CD8-positive, alpha-beta memory T cell (primary cell): ENCODE measurements around the gene DEFB119. TPM values are rescaled to one million over a fixed set of nuclear protein-coding genes. Genes with fewer than 3 reads are reported as not detected.
"Not testable (repeated sequence)": the region's sequence is repeated elsewhere in the genome, so short reads cannot be mapped to it uniquely, and the experiment has no call there.

Experiments used
- CTCF ChIA-PET: fragments of 350-600 bp; sonication (Branson Sonifier 250); formaldehyde crosslinking; loops from one replicate; lab custom pipeline; 2021; ENCODE audit warnings: antibody characterized with exemption; lab: Charles Lee
- POLR2A ChIA-PET: fragments of 350-600 bp; sonication (Branson Sonifier 250); formaldehyde crosslinking; loops from one replicate; lab custom pipeline; 2021; ENCODE audit warnings: antibody characterized with exemption; lab: Charles Lee
- DNase-seq, 5 donors: peaks; one replicate each; pipeline versions ENCODE4 v3.0.0 to v3.0.0-alpha.2; 2020 to 2022; ENCODE audit warnings: mixed read lengths in 1 of 5
- H3K27ac ChIP-seq: one replicate; pipeline ENCODE4 v1.7.0; 2013; ENCODE audit warnings: low read depth, mild to moderate bottlenecking, low read length, moderate library complexity
- H3K27me3 ChIP-seq: 2 replicates; pipeline ENCODE4 v1.7.0; 2013; ENCODE audit warnings: low read length, mild to moderate bottlenecking; ENCODE audit not compliant: insufficient read depth, poor library complexity, severe bottlenecking
- H3K36me3 ChIP-seq: 2 replicates; pipeline ENCODE4 v1.7.0; 2013; ENCODE audit warnings: mild to moderate bottlenecking, low read length, moderate library complexity; ENCODE audit not compliant: insufficient read depth
- H3K4me1 ChIP-seq: 2 replicates; pipeline ENCODE4 v1.7.0; 2013; ENCODE audit warnings: mild to moderate bottlenecking, low read length, moderate library complexity; ENCODE audit not compliant: insufficient read depth
- H3K4me3 ChIP-seq: 2 replicates; pipeline ENCODE4 v1.7.0; 2013; ENCODE audit warnings: mild to moderate bottlenecking, low read length
- H3K9me3 ChIP-seq: 2 replicates; pipeline ENCODE4 v1.7.0; 2013; ENCODE audit warnings: mild to moderate bottlenecking, low read length
- H3K27ac Mint-ChIP-seq, 8 donors: one replicate each; pipeline ENCODE4 v1.8.0; 2020 to 2021; ENCODE audit warnings: mixed read lengths in 8 of 8, mild to moderate bottlenecking in 6 of 8, inconsistent platforms in 3 of 8, moderate library complexity in 3 of 8
- H3K27me3 Mint-ChIP-seq, 2 donors: one replicate each; pipeline ENCODE4 v1.8.0; 2020 to 2021; ENCODE audit warnings: mixed read lengths in 2 of 2, mild to moderate bottlenecking in 1 of 2, moderate library complexity in 1 of 2
- H3K36me3 Mint-ChIP-seq, 3 donors: one replicate each; pipeline ENCODE4 v1.8.0; 2020 to 2021; ENCODE audit warnings: mixed read lengths in 3 of 3, inconsistent platforms in 1 of 3, mild to moderate bottlenecking in 1 of 3
- H3K4me1 Mint-ChIP-seq, 3 donors: one replicate each; pipeline ENCODE4 v1.8.0; 2020 to 2021; ENCODE audit warnings: mixed read lengths in 3 of 3, inconsistent platforms in 1 of 3, mild to moderate bottlenecking in 1 of 3
- H3K4me3 Mint-ChIP-seq, 7 donors: one replicate each; pipeline ENCODE4 v1.8.0; 2020 to 2021; ENCODE audit warnings: mixed read lengths in 7 of 7, mild to moderate bottlenecking in 6 of 7, moderate library complexity in 4 of 7, inconsistent platforms in 2 of 7
- H3K9me3 Mint-ChIP-seq, 5 donors: one replicate each; pipeline ENCODE4 v1.8.0; 2020 to 2022; ENCODE audit warnings: mixed read lengths in 5 of 5, mild to moderate bottlenecking in 3 of 5, moderate library complexity in 2 of 5, inconsistent platforms in 1 of 5
- polyA plus RNA-seq: library from polyadenylated mRNA; unstranded; fragments of 300-500 nt; fragmentation: Illumina TruSeq; gene quantifications from one replicate; pipeline ENCODE4 v1.2.3, GENCODE V29; 2021
- total RNA-seq, 2 experiments: library from RNA; stranded (reverse); gene quantifications; one replicate each; pipeline ENCODE4 v1.2.3, GENCODE V29; 2021

Gene DEFB119
- not detected for total RNA-seq
- polyA plus RNA-seq: not detected

DNA sequence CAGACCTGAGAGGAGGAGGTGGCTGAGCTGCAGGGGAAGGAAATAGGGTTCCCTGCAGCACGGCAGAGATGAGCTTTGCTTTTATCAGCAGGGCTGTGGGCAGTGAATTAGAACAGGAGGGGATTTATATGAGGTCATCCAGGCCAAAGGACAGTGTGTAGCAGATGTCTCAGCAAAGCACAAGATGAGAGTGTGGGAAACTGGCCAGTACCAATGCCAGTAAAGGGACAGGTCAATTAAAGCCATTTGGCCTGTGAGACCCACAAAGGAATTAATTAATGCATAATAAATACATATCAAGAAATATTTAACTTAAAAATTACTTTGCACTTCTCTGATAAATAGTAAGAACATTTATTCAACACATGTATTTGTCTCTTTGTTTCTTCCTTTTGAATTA is at the start of gene DEFB119:
TSS of gene DEFB119 (minus strand) at position 101 of the 400 bp plus-strand sequence. CDS start 107 bp downstream, outside the sequence.
- H3K27ac Mint-ChIP-seq: no peak within 1 kb of the TSS
- H3K4me1 ChIP-seq: no peaks in the 10 kb centered on the region
- peaks cover 4 to 29% of the 10 kb centered on the region in 2 donors for H3K27me3 Mint-ChIP-seq
- CTCF ChIA-PET: no interaction called here
- H3K27me3 ChIP-seq: no peaks in the 10 kb centered on the region
- H3K36me3 Mint-ChIP-seq: no peaks in the 10 kb centered on the region
- no peak for DNase-seq
- H3K4me3 ChIP-seq: no peak within 1 kb of the TSS
- H3K9me3 ChIP-seq: no peaks in the 10 kb centered on the region
- POLR2A ChIA-PET: no interaction called here
- H3K27ac ChIP-seq: no peak within 1 kb of the TSS
- no peak within 1 kb of the TSS for H3K4me3 Mint-ChIP-seq
- no peaks in the 10 kb centered on the region for H3K36me3 ChIP-seq
- H3K4me1 Mint-ChIP-seq: no peaks in the 10 kb centered on the region
- no peaks in the 10 kb centered on the region for H3K9me3 Mint-ChIP-seq

DNA sequence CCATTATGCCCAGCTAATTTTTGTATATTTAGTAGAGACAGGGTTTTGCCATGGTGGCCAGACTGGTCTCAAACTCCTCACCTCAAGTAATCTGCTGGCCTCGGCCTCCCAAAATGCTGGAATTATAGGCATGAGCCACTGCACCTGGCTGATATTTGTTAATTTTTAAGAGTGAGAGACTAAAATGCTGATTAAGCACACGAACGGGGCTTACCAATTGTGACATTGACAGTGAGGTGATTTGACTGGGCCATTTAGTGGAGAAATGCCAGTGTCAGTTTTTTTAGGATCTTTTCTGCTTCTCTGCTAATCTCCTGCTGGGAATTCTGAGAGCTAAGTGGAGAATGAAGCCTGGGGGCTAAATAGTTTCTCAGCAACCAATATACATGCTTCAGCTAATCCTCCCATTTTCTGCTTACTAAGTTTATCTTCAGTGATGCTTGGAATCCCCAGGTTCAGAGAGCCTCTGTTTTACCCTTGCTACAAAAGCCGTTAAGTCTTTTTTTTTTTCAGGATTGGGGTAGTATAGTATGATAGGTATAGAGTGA is 40.3 kb upstream of the DEFB119 start:
- H3K4me3 Mint-ChIP-seq: no peak overlapping the region
- ChIA-PET POLR2A (no interaction called here), CTCF (no interaction called here)
- Histone ChIP-seq H3K36me3 (no peaks in the 10 kb centered on the region), H3K4me3 (no peak overlapping the region), H3K27me3 (no peaks in the 10 kb centered on the region), H3K4me1 (no peaks in the 10 kb centered on the region), H3K27ac (no peak overlapping the region), H3K9me3 (no peaks in the 10 kb centered on the region)
- no peak overlapping the region for H3K27ac Mint-ChIP-seq
- no peaks in the 10 kb centered on the region for H3K4me1 Mint-ChIP-seq
- peaks cover 0 to 5% (median 2%) of the 10 kb centered on the region in 5 donors for H3K9me3 Mint-ChIP-seq
- peaks cover 9 to 43% of the 10 kb centered on the region in 2 donors for H3K27me3 Mint-ChIP-seq
- H3K36me3 Mint-ChIP-seq: no peaks in the 10 kb centered on the region
- no peak for DNase-seq

GRCh38 chr20:31427576-31427975 is 37.2 kb upstream of the DEFB119 start:
- H3K9me3 ChIP-seq, H3K4me1 ChIP-seq, H3K27me3 ChIP-seq, CTCF ChIA-PET, H3K36me3 ChIP-seq, H3K36me3 Mint-ChIP-seq, H3K27ac Mint-ChIP-seq, H3K4me1 Mint-ChIP-seq, H3K4me3 ChIP-seq, H3K27ac ChIP-seq, DNase-seq, POLR2A ChIA-PET, H3K9me3 Mint-ChIP-seq, H3K4me3 Mint-ChIP-seq: not testable (repeated sequence)
- peaks cover 1 to 27% of the 10 kb centered on the region in 2 donors for H3K27me3 Mint-ChIP-seq

DNA sequence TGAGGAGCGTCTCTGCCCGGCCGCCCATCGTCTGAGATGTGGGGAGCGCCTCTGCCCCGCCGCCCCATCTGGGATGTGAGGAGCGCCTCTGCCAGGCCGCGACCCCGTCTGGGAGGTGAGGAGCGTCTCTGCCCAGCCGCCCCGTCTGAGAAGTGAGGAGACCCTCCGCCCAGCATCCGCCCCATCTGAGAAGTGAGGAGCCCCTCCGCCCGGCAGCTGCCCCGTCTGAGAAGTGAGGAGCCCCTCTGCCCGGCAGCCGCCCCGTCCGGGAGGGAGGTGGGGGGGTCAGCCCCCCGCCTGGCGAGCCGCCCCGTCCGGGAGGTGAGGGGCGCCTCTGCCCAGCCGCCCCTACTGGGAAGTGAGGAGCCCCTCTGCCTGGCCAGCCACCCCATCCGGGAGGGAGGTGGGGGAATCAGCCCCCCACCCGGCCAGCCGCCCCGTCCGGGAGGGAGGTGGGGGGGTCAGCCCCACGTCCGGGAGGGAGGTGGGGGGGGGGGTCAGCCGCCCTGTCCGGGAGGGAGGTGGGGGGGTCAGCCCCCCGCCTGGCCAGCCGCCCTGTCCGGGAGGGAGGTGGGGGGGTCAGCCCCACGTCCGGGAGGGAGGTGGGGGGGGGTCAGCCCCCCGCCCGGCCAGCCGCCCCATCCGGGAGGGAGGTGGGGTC is 36.6 kb upstream of the DEFB119 start:
- H3K9me3 ChIP-seq, H3K4me3 ChIP-seq, H3K4me1 Mint-ChIP-seq, POLR2A ChIA-PET, H3K4me3 Mint-ChIP-seq, H3K9me3 Mint-ChIP-seq, H3K36me3 Mint-ChIP-seq, CTCF ChIA-PET, H3K27ac ChIP-seq, DNase-seq, H3K4me1 ChIP-seq, H3K27me3 ChIP-seq, H3K36me3 ChIP-seq, H3K27ac Mint-ChIP-seq: not testable (repeated sequence)
- peaks cover 0 to 21% of the 10 kb centered on the region in 2 donors for H3K27me3 Mint-ChIP-seq

DNA sequence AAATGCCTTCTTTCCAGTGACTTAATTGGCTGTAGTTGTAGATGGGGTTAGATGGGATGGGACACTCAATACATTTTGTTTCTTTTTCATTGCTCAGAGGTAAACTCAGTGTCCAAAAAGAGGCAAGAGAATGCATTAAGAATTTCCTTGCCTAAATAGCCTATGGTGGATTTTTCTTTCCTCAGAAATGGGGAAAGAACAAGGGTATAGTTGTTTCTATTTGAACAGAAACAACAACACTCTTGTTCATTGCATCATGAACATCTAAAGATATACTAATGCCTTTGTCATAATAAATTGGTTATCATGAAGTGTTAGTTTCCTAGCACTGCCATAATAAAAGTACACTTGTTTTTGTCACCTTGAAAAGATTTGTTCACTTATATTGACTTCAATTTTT is 35.4 kb upstream of the DEFB119 start:
- Mint-ChIP-seq H3K4me1 (no peaks in the 10 kb centered on the region), H3K36me3 (no peaks in the 10 kb centered on the region), H3K27me3 (peaks cover 4 to 14% of the 10 kb centered on the region in 2 donors), H3K4me3 (no peak overlapping the region), H3K9me3 (peaks cover 0 to 5% (median 0%) of the 10 kb centered on the region in 5 donors), H3K27ac (no peak overlapping the region)
- Histone ChIP-seq H3K4me3 (no peak overlapping the region), H3K27ac (no peak overlapping the region), H3K27me3 (no peaks in the 10 kb centered on the region), H3K36me3 (no peaks in the 10 kb centered on the region), H3K4me1 (no peaks in the 10 kb centered on the region), H3K9me3 (no peaks in the 10 kb centered on the region)
- ChIA-PET POLR2A (no interaction called here), CTCF (no interaction called here)
- DNase-seq: no peak

DNA sequence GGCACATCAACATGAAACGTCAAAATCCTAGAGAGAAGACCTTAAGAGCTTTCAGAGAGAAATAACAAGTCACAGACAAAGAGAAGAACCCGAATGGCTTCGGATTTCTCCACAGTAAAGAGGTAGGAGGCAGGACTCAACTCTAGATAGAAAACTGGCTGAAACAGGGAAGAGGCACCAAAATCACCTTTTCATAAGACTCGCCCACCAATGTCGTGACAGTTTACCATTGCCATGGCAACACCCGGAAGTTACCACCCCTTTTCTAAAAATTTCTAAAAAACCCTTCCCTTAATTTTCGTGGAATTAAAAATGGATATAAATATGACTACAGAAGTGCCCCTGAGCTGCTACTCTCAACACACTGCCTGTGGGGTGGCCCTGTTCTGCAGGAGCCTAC is 27.9 kb upstream of the DEFB119 start:
- H3K36me3 ChIP-seq: no peaks in the 10 kb centered on the region
- H3K4me3 Mint-ChIP-seq: no peak overlapping the region
- no peaks in the 10 kb centered on the region for H3K4me1 ChIP-seq
- peaks cover 0 to 4% (median 0%) of the 10 kb centered on the region in 5 donors for H3K9me3 Mint-ChIP-seq
- ChIA-PET CTCF (no interaction called here), POLR2A (no interaction called here)
- H3K36me3 Mint-ChIP-seq: peaks cover 0 to 2% (median 0%) of the 10 kb centered on the region in 3 donors
- H3K27me3 Mint-ChIP-seq: peaks cover 6 to 11% of the 10 kb centered on the region in 2 donors
- no peaks in the 10 kb centered on the region for H3K27me3 ChIP-seq
- DNase-seq: no peak
- no peak overlapping the region for H3K27ac Mint-ChIP-seq
- H3K9me3 ChIP-seq: no peaks in the 10 kb centered on the region
- H3K4me3 ChIP-seq: no peak overlapping the region
- no peak overlapping the region for H3K27ac ChIP-seq
- no peaks in the 10 kb centered on the region for H3K4me1 Mint-ChIP-seq

- Histone ChIP-seq H3K4me3 (no peak overlapping the region), H3K4me1 (no peaks in the 10 kb centered on the region), H3K27me3 (no peaks in the 10 kb centered on the region), H3K36me3 (no peaks in the 10 kb centered on the region), H3K9me3 (no peaks in the 10 kb centered on the region), H3K27ac (no peak overlapping the region)
- Mint-ChIP-seq H3K27ac (no peak overlapping the region), H3K9me3 (peaks cover 0 to 5% (median 0%) of the 10 kb centered on the region in 5 donors), H3K4me3 (no peak overlapping the region), H3K27me3 (peaks cover 3 to 11% of the 10 kb centered on the region in 2 donors), H3K36me3 (peaks cover 0 to 2% (median 0%) of the 10 kb centered on the region in 3 donors), H3K4me1 (no peaks in the 10 kb centered on the region)
- DNase-seq: no peak
- POLR2A ChIA-PET: no interaction called here
- CTCF ChIA-PET: no interaction called here
Observed at GRCh38 chr20:31415653-31416052, 25.3 kb upstream of the DEFB119 start.

- Histone ChIP-seq H3K9me3 (no peaks in the 10 kb centered on the region), H3K4me3 (no peak overlapping the region), H3K27me3 (no peaks in the 10 kb centered on the region), H3K27ac (no peak overlapping the region), H3K36me3 (no peaks in the 10 kb centered on the region), H3K4me1 (no peaks in the 10 kb centered on the region)
- Mint-ChIP-seq H3K27me3 (peaks cover 3 to 11% of the 10 kb centered on the region in 2 donors), H3K36me3 (peaks cover 0 to 2% (median 0%) of the 10 kb centered on the region in 3 donors), H3K4me3 (no peak overlapping the region), H3K27ac (no peak overlapping the region), H3K4me1 (no peaks in the 10 kb centered on the region), H3K9me3 (peaks cover 0 to 3% (median 0%) of the 10 kb centered on the region in 5 donors)
- DNase-seq: no peak
- POLR2A ChIA-PET: no interaction called here
- CTCF ChIA-PET: no interaction called here
Observed at GRCh38 chr20:31414381-31414780, 24.0 kb upstream of the DEFB119 start.
